H4 (cell line): ENCODE data around the gene CNTNAP2. TPM values are rescaled to one million over a fixed set of nuclear protein-coding genes. Genes with fewer than 3 reads are reported as not detected.
"Not testable (repeated sequence)": the region's sequence is repeated elsewhere in the genome, so short reads cannot be mapped to it uniquely, and the experiment has no call there.

Experiments used
- DNase-seq: peaks from one replicate; pipeline ENCODE4 v3.0.0-alpha.2; 2015; ENCODE audit warnings: low spot score
- total RNA-seq: library from RNA; depleted of rRNA; stranded (reverse); fragments of >200 nt; shearing (Covaris generic); gene quantifications from 2 replicates; pipeline ENCODE4 v1.2.3, GENCODE V29; 2014

CNTNAP2 gene
- total RNA-seq, 1 experiment from 2014 or later, result 1.7 TPM

DNA sequence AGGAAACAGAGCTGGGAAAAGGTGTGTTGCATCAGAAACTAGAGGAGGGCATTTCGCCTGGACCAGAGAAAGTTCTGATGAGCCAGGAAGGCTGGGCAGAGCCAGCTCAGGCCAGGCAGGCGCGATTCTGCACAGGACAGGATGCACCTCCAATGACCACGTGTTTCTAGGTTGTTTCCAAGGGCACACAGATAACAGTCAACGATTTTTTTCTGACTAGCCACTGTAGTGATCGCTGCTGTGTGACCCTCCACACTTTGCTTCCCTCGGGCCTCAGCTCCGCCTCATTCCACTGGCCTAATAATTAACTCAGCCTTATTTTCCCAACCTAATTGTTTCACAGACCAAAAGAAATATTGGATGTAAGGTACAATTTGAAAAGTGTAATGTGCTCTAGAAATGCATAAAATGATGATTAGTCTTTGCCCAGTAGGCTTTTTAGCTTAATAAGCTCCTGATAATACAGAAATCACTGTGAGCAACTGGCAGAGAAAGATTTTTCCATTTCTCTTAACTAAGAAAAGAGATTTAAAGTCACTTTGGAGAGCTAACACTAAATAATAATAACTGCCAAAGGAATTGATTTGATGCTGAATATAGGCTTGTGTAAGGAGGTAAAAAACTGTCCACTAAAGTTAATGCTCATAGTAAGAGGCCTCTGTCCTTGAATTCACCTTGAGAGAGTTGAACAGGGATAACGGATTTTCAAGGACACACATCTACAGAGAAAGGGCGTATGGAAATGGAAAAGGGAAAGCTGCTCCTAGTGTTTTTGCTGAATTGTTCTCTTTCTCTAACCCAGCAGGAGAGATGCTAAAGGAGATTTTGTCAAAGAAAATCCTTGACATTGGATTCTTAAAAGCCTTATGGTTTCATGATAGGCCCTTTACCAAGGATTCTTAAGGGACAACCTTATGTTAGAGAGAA is 2183.0 kb downstream of the CNTNAP2 start:
- no peak for DNase-seq

- not testable (repeated sequence) for DNase-seq
These were observed 2185.8 kb downstream of the CNTNAP2 start for GRCh38 chr7:148302436-148302835.

DNA sequence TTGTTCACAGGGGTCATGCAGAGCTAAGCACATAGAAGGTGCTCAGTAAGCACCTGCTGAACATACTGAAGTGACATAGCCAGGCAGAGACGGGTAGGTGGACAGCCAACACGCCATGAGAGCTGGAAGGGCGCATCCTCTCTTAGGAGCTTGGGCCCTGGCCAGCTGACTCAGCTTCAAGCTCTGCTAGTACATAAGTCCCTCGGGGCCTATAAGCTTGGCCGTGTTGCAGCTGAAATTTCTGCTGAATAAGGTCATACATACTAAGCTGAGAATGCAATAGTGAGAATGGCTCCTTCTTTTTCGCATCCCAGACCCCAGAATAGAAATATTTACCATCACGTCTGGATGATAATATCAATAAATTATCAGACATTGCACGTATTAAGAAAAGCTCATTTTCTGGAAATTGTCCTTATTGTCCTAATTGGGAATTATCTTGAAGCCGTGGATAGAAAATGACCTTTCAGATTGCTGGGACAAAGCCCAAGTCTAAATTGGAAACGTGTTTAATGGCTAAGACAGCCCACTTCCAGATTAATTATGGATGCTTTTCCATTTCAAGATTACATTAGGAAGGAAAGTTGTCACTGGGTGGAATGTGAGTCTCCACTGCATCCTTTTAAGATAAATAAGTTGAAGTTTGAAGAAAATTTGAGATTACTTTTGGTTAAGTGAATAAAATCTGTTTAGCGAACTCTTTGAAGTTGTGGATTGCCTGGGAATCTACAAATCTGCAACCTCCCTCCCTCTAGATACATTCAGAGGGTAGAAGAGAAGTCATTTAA is 2186.9 kb downstream of the CNTNAP2 start:
- peak; percentile 76 for DNase-seq

DNA sequence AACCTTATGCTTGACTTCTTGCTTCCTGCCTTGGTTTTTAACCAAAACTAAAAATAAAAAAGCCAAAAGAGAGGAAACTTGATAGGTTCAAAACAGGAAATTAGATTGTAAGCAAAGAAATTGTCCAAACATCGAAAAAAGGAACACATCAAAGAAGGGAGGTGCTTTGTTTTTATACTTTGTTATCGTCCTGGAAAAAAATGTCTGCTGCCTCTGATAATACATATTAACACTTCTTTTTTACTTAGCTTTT is 2187.4 kb downstream of the CNTNAP2 start:
- no peak for DNase-seq

GRCh38 chr7:148304456-148304855 is 2187.9 kb downstream of the CNTNAP2 start:
- no peak for DNase-seq

- no peak for DNase-seq
These were observed 2190.2 kb downstream of the CNTNAP2 start for GRCh38 chr7:148306759-148307158.

- no peak for DNase-seq
These were observed 2201.7 kb downstream of the CNTNAP2 start for GRCh38 chr7:148318102-148318811.

- no peak for DNase-seq
These were observed 2202.2 kb downstream of the CNTNAP2 start for GRCh38 chr7:148318838-148319237.

GRCh38 chr7:148319316-148319808 is 2202.8 kb downstream of the CNTNAP2 start:
- no peak for DNase-seq

GRCh38 chr7:148325208-148325607 is 2208.6 kb downstream of the CNTNAP2 start:
- DNase-seq, result no peak

DNA sequence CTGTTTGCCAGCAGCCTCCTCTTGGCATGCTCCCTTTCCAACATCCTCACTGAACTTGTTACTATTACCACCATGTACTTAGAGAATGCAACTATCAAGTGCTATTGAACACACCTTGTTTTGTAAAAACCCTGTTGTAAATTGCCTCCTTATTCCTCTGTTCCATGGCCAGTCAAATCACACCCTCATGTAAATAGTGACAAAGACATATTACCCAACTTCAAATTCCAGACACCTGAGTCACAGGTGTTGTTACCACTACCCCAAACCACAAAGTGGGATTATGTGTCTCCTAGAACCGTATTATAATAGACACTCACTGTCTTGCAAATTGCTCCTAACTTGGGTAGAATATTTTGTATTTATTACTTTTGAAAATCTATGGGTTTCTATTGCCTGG is 2210.8 kb downstream of the CNTNAP2 start:
- DNase-seq, result peak; percentile 61

GRCh38 chr7:148328906-148329305 is 2212.3 kb downstream of the CNTNAP2 start:
- DNase-seq, result no peak

- no peak for DNase-seq
These were observed 2213.7 kb downstream of the CNTNAP2 start for GRCh38 chr7:148330124-148330818.

GRCh38 chr7:148330822-148331221 is 2214.2 kb downstream of the CNTNAP2 start:
- DNase-seq, result no peak

- DNase-seq, result not testable (repeated sequence)
These were observed 2214.9 kb downstream of the CNTNAP2 start for GRCh38 chr7:148331456-148331855.

DNA sequence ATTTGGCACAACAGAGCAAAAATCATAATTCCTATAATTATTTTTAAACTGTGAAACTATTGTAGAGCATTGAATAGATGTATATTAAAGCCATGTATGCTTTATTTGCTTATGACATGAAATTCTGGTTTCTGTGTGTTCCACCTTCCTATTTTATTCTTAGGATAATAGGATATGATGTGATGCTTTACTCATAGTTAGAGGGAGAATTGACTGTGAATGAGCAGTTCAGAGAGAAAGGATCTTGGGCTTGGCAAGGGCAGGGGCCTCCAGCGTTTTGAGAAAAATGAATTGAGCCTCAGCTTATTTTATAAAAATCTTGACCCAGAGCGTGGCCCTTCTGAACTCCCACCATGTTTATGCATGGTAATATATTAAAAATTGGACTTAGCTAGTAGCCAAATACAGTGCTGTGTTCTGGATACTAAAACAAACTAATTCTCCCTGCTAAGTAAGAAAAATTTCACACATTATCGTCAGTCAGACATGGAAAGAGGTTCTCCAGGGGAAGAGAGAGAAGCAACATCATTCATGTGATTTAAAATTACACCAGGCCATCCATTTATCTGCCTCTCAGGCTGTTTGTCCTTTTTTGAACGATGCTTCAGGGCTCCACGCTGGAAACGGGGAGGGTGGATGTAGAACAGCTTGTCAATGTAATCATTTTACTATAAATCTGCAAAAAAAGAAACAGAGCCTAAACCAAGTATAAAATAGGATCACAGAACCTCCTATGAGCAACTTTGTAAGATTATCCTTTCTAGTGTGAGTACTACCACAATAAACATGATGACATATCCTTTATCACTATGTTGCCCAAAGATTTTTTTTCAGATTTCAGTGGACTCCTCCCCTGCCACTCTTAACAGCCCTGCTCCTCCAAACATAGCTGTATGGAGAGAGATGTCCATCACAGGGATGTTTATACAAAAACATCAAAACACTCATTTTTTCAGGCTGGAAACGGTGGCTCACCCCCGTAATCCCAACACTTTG is 2215.9 kb downstream of the CNTNAP2 start:
- DNase-seq, result no peak

DNA sequence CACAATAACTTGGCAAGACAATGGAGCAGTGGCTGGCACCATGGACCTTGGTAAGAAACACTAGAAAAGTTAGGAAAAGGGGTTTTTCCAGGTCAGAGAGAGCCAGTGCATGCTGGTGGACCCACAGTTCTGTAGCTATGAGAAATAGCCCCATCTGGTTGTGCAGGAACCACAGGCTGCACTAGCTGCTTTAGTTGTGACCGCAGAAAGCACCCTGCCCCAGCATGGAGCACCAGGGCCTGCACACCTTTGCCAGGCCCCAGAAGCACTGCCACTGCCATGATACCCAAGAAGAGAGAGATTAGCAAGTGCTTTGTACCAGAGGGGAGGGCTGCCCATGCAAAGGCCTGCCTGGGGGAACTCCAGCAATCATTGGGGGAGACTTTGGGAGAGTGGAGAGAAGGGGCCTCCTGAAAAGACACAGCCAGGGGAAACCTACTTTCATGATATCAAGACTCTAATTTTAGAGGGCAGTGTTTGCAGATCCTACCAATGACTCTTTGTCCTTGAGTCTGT is 2217.9 kb downstream of the CNTNAP2 start:
- DNase-seq, result no peak

DNA sequence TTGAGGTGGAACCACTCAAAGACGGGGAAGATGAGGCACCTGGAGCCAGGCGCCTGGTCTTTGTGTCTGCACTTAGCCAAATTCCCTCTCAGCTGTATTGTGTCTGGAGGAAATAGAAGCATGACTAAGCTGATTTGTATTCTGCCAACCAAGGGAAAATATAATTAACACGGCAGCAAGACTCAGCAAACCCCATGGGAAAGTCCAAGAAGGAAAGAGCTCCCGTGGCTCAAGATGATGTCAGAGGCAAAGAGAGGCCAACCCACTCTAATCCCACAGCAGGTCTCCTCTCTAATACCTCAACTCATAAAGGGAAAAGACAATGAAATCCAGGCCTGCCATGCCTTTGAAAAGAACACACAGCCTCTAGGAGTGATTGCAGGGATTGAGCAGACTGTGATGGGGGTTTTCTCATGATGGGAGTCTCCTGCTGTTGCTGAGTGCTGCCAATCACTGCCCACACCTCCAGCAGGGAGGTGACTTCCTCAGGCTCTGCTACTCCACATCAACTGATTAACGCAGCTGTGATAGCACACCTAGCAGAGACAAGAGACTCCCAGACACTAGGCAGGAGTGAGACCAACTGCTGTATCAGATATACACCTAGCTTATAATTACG is 2218.5 kb downstream of the CNTNAP2 start:
- DNase-seq, result peak; percentile 76

DNA sequence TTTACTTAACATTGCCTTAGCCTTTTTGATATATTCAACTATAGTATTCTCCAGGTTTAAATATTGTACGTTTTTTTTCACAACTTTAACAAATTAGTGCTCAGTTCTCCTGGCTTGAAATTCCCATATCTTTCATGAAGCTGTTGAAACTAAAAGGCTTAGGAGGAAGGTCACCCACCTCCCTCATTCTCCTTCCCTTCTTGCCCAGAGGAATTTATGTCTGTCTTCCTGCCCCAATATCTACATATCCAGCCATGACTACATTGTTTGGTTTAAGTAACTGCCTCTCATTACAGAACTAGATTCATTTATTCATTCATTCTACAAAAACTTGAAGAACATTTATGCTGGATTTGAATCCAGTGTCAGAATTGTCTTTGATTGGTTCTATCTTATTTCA is 2219.2 kb downstream of the CNTNAP2 start:
- no peak for DNase-seq

DNA sequence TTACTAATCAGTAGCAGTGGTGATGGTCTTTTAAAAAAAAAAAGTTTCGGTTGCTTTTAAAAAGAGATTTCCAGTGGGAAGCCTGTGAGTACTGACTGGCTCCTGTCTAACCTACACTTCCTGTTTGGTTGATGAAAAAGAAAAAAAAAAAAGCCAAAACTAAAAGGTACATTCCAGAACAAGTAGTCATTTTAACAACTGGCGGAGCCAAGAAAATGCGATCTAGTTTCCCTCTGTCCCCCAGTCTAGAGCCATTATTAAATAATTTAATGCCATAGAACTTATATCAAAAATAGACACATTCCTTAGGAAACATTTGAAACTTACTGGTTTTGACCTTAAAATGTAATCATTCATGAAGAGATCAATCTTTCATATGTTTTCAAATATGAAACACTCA is 2219.8 kb downstream of the CNTNAP2 start:
- DNase-seq, result no peak
